Anterior cingulate cortex (tissue), 58 donors: ENCODE results near the gene TNN.

Experiments used
- DNase-seq, 58 donors: peaks; one replicate each; lab custom pipeline; 2025; lab: John Stamatoyannopoulos, UW

TNN gene

DNA sequence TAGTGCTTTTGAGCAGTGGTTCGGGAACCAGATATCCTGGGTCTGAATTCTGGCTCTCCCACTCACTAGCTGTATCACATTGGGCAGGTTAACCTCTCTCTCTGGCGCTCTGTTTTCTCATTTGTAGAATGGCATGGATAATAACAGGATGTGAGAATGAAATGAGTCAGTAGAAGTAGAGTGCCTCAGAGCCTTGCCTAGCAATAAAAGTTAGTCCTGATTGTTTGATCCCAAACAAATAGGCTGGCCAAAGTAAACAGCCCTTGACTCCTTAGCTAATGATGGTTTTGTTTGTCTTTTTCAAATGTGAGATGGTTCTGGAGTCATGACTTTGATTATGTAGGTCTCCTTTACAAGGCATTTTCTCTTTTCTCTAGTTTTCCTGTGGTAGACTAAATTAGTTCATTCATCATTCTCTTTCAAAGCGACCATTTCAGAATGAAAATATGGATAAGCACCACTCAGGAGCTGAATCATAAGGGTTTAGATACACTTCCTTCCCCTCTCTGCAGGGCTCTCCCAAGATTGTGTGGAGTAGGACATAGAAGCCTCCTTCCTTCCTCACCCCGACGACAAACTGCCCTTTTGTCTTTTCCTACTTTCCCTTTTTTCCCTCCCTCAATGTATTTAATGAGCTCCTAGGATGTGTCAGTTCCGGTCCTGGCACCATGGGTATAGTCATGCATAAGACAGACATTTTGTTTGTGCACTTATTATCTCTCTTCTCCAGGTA is 101.8 kb downstream of the TNN start:
- no peak for DNase-seq

GRCh38 chr1:175171036-175171913 is 103.6 kb downstream of the TNN start:
- no peak for DNase-seq

- DNase-seq, result no peak
Observed at GRCh38 chr1:175172503-175172902, 104.9 kb downstream of the TNN start.

DNA sequence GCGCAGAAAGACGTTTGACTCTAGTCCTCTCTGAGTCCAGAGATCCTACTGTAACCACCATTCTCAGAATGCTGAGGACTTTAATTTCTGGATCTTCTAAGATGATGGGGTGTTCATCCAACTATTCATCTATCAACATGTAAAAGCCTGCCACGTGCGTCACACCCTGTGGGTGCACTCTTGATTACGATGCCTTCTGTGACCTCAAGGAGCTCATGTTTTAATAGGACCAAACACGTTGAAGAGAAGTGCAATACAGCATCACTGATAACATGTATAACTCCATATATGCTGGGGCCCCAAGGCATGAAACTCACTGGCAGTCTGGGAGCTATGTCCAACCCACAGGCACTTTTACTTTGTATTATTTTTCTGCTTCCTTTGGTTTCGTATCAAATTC is 105.9 kb downstream of the TNN start:
- no peak for DNase-seq

DNA sequence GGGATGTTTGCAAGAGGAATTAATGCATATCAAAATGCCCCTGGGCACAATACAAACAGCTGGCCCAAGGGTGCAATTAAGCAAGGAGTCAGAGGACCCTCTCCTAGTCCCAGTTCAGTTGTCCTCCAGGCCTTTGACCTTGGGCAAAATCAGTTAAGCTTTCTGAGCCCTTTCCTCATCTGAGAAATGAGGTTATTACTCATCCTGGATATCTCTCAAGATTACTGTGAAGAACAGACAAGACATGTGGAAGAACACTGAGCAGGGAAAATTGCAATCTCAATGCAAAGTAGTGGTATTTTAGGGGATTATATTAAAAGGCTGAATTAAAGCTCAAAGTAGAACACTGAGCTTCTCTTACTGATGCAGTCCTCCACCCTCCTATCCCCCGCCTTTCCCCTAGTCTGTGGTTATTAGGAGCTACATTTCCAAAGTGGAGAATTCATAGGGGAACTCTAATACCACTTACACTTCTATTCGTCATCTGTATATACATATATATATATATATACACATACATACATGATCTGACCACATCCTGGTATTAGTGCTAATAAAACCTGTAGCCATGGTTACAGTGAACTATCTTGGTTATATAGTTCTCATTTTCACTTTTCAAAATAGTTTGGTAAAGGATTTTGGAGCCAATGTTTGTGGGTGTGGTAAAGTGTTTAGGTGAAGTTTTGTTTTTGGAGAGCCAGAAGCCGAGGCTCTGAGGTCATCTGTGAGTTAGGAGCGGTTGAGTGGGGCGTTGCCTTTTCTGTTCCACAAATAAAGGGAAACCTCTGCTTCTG is 106.9 kb downstream of the TNN start:
- no peak for DNase-seq

- DNase-seq, result no peak
Observed at GRCh38 chr1:175176246-175176645, 108.6 kb downstream of the TNN start.

DNA sequence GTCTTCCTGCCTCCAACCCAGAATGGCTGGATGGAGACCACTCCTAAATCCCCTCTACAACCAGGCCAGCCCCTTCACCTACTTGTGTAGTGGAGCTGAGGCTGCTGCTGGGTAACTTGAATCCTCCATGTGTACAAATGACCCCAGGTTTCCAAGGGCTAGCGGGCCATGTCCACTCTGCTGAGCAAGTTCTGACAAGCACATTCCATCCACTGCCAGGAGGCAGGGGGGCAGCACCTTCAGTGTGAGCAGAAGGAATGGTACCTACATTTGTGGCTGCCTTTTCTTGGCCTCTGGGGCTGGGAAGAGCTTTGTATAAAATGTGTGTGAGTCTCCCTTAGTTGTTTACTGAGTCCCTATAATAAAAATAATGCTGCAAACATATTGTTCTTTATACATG is 110.4 kb downstream of the TNN start:
- no peak for DNase-seq

DNA sequence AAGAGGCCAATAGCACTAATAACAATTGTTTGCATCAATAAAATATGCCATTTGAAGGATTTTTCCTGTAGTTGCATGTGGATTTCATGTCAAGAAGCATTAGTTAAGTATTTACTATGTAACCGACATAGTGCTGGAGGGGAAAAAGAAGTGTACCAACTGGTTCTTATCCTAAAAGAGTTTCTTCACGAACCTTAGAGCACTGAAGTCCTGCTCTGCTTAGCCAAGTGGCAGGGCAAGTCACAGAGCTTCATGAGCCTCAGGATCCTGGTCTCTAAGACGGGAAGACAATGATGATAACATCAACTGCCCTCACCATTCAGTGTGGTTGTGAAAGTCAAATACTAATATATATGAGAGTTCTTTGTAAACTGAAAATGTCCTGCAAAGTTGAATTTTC is 110.8 kb downstream of the TNN start:
- DNase-seq, result no peak

DNA sequence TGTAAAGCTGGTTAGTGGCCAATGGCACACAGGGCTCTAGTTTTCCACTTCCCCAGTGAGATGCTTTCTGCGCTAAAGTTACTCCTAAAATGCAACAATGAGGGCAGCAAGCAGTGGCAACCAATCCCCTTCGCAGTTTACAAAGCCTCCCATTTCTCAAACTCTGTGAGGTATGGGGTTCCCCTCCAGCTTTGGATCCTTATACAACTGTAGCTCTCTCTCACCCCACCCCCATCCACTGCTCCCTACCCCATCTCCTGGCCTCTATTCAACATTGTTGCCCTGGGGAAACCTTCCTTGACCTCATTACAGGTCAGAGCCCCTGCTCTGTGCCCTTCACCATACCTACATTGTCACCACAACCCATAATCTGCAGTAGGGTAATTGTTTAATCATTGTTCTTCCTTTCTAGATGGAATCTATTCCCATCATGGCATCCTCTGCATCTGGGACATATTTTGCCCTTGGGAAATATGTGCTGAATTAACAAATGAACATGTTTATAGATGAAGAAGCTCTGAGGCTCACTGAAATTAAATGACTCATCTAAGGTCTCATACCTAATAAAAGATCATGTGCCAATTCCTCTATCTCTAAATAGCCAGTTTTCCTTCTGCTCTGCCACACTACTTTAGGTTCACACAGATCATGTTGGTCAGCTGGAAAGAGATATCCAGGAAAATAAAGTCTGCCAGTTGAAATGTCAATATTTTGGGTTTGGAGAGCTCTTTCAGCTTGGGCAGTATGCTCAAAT is 112.4 kb downstream of the TNN start:
- DNase-seq, result no peak

DNA sequence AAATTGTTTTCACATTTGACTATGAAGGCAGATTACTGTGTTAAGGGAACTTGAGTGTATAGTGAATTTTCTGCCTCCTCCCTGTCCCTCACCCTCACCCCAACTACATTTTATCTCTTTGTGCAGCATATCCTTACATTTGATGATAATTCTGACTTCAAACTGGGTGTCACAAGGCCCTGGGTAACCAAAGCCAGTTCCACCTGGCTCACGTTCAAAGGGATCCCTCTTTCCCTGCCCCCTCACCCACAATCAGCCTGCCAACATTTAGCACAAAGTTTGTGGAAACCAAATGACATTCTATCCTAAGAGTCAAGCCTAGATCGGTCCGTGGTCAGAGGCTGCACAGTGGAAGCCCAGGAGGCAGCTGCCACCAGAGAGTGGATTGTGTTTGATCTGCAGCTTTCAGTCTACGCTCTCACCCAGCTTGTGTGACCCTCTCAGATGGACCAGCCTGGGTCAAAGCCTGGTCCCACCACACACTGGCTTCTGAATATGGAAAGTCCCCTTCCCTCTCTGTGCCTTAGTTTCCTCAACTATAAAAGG is 114.6 kb downstream of the TNN start:
- no peak for DNase-seq

DNA sequence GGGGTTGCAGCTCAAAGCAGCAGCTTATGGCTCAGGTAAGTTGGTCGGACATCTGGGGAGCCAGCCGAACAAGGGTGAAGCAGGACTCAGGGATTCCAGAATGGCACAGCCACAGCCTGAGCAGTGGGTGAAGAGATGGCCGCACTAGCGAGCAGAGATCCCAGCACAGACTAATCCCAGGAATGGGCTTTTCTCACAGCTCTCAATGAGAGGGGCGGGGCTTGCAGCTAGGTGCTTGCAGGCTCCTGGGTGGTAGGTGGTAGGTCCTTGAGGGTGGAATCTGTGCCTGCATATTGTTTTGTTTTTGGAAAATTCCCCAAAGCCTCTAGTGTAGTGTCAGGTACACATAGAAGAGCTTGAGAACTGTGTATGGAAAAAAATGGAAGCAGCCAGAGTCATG is 116.0 kb downstream of the TNN start:
- DNase-seq, result no peak

DNA sequence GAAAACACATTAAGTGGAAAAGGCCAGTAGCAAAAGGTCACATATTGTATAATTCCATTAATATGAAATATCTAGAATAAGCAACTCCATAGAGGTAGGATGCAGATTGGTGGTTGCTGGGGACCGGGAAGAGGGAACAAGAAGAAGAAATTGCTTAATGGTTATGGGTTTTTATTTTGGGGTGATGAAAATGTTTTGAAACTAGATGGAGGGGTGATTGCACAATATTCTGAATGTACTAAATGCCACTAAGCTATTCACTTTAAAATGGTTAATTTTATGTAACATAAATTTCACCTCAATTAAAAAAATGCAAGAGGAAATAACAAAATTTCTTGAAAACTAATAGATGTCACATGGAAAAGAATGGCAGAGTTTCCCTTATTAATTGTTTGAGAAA is 118.3 kb downstream of the TNN start:
- DNase-seq, result no peak

DNA sequence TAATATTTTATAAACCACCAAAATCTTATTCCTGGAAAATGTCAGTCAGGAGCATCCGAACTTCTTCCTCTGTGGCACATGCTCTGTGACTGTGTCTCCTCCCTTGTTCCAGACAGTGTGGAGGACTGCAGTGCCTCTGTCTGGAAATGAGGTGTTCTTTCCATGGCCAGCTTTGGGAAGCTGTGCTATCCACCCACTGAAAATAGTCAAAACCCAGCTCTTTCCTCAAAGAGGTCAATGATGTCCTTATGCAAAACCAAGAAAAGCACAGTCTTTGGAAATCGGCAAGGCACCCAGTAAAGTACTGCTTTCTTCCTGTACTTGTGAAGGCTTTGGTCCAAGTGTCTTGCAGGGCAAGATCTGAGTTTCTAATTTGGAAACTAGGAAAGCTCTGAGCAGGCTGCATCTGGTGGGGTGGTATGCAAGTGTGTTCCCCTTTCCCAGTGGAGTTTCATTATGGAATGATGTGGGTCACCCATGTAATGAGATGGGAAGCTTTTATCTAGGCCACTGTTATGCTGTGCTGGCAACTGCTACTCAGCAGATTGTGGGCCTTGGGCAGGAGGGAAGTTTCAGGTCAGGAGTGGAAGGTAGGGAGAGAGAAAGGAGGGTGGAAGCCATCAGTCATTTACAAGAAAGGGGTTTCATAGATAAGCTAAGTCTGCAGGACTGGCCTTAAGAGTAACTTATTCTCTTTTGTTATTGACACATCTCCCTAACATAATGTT is 119.0 kb downstream of the TNN start:
- no peak for DNase-seq

DNA sequence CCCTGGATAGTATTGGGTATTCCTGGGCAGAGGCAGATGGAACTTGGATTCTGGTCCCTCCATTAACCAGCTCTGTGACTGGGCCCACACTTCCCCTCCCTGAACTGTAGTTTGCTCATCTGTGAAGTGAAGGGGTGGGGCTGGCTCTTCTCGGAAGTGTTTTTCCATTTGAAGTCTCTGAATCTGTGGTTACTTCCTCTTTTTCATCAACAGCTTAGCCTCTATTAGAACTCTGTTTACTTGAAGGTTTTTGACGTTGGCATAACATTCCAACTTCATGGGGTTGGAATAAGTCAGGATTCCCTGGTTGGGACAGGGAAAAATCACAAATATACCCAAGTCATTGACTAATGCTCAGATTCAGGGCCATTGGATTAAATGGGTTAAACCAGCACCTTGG is 121.3 kb downstream of the TNN start:
- no peak for DNase-seq

DNA sequence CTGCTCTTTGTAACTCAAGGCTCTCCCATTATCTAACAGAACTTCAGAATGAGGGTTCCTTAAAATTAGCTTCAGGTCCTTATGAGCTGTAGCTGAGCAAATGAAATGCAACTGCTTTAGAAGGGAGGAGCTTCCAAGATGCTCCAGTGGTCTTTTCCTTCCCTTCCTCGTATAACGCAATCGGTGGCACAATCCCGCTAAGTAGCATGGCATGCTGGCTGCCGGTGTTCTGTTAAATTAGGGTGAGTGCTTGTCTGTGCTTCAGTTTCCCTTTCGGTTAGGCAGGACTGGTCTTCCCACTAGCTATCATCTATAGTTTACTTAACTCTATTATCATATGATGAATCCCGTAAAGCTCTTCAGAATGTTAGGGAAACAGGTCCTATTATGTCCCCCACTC is 124.0 kb downstream of the TNN start:
- DNase-seq, result no peak

GRCh38 chr1:175192111-175192629 is 124.5 kb downstream of the TNN start:
- peak in 1 of 58 donors; percentile 3 for DNase-seq

GRCh38 chr1:175192630-175193526 is 125.2 kb downstream of the TNN start, which contains the start of gene KIAA0040:
Gene KIAA0040, minus strand, starts transcription at chr1:175192776. Its CDS starts 31,763 bp downstream, at chr1:175161013.
- DNase-seq, result peak in 7 of 58 donors; percentile 5 to 47 (median 25)

DNA sequence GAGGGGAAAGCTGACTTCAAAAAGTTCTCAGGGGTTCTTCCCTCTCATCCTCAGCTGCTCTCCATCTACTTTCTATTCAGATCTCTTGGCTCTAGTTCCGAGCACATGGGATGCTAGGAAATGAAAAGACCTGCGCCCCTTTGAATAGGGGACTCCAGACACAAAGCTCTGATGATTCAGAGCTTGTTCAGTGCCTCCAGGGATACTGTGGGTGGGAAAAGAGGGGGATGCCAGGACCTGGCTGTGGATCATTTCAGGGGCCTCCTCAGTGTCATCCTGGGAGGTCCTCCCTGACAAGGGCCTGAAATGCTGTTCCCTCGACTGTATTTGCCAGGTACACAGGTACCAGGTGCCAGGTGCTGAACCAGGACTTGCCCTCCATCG is 125.9 kb downstream of the TNN start:
- no peak for DNase-seq
